Prostate gland (tissue), 2 donors: ENCODE results near the gene HSPB6. TPM values are rescaled to one million over a fixed set of nuclear protein-coding genes. Genes with fewer than 3 reads are reported as not detected.
A peak's percentile ranks its signal among the peaks of the same experiment; 100 is the strongest.

Experiments
- DNase-seq: peaks from one replicate; pipeline ENCODE4 v3.0.0-alpha.2; 2019; ENCODE audit warnings: low spot score
- H3K27ac ChIP-seq, 2 donors: fragments of 200-600 bp; sonication (generic); 2 replicates each; pipeline ENCODE4 v1.5.1; 2017 to 2019
- H3K27me3 ChIP-seq: fragments of 200-600 bp; sonication (generic); replicated peaks from 2 replicates; pipeline ENCODE4 v1.5.1; 2019; ENCODE audit not compliant: insufficient read depth
- H3K36me3 ChIP-seq, 2 donors: fragments of 200-600 bp; sonication (generic); 1 replicate in 1 of 2; 2 replicates in 1 of 2; pipeline versions ENCODE4 v1.5.1 to v1.8.1; 2017 to 2019
- H3K4me1 ChIP-seq: fragments of 200-600 bp; sonication (generic); replicated peaks from 2 replicates; pipeline ENCODE4 v1.5.1; 2019
- H3K4me3 ChIP-seq, 2 donors: fragments of 200-600 bp; sonication (generic); 2 replicates each; pipeline ENCODE4 v1.5.1; 2017 to 2019
- H3K9me3 ChIP-seq: fragments of 200-600 bp; sonication (generic); 2 replicates; pipeline ENCODE4 v1.5.1; 2017
- CTCF ChIP-seq, 4 experiments: fragments of 200-600 bp in 2 of 4; fragments of 450-650 bp in 2 of 4; sonication (generic) in 2 of 4; IDR thresholded peaks; 1 replicate in 3 of 4; 2 replicates in 1 of 4; pipeline ENCODE4 v1.5.1; 2016 to 2019; ENCODE audit warnings: antibody characterized with exemption in 4 of 4, mild to moderate bottlenecking in 2 of 4, moderate library complexity in 2 of 4
- POLR2A ChIP-seq: fragments of 450-650 bp; IDR thresholded peaks from one replicate; pipeline ENCODE4 v1.6.1; 2016; ENCODE audit warnings: antibody characterized with exemption, mild to moderate bottlenecking
- POLR2AphosphoS5 ChIP-seq: sonication (generic); formaldehyde crosslinking; IDR thresholded peaks from one replicate; pipeline ENCODE4 v1.6.1; 2017; ENCODE audit warnings: antibody characterized with exemption
- WGBS: methylation state at CpG from one replicate; pipeline ENCODE4 v1.1.5; 2018; 5-methylcytosine and 5-hydroxymethylcytosine counted together
- intact Hi-C: fragments of 100-400 bp; cut with DNase I; formaldehyde crosslinking; loops from one replicate; pipeline ENCODE4 v1.14.2; 2022
- total RNA-seq, 2 donors: library from RNA; depleted of rRNA; stranded (reverse); fragments of >200 nt; gene quantifications; one replicate each; pipeline ENCODE4 v1.1.0, GENCODE V29; 2016

The HSPB6 gene
- total RNA-seq, 2 donors from 2014 or later = 32.2 to 78.5 TPM

DNA sequence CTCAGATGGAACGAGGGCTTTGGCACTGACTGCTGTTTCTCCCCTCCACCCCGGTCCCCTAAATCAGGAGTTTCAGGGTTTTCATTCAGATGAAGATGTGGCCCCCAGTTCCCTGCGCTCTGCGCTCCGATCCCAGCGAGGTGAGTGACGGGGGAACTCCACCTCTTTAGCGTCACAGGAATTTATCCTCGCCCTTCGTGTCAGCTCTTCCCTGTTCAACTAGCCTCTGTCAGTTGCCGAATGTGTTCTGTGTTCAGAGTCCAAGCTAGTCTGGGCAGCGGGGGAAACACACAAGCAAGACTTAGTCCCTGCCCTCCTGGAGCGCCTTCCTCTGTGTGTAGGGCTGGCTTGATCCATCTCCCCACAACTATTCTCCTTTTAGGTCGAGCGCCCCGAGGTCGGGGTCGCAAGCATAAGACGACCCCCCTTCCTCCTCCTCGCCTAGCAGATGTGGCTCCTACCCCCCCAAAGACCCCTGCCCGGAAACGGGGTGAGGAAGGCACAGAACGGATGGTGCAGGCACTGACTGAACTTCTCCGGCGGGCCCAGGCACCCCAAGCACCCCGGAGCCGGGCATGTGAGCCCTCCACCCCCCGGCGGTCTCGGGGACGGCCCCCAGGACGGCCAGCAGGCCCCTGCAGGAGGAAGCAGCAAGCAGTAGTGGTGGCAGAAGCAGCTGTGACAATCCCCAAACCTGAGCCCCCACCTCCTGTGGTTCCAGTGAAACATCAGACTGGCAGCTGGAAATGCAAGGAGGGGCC lies 37.2 kb downstream of the HSPB6 start:
- H3K9me3 ChIP-seq = no peaks in the 10 kb centered on the region
- intact Hi-C loops = loop anchor here (10.0 kb wide), 1 partner anchor 365 kb away; the partner anchor contains the start of gene FFAR3
- peaks cover 15% of the 10 kb centered on the region for H3K4me1 ChIP-seq
- H3K27me3 ChIP-seq = no peaks in the 10 kb centered on the region
- no peak for TF ChIP-seq POLR2AphosphoS5
- no peak for TF ChIP-seq POLR2A
- no peak for TF ChIP-seq CTCF (IDR thresholded peaks at IDR 0.05)
- peak overlapping the region in 1 of 2 donors; percentile 93 for H3K4me3 ChIP-seq
- H3K36me3 ChIP-seq = peaks cover 20 to 29% of the 10 kb centered on the region in 2 donors
- no peak for DNase-seq
- H3K27ac ChIP-seq = peak overlapping the region in 1 of 2 donors; percentile 91
- 86% methylated on average over 32 of the region's 32 CpGs for WGBS

- H3K27ac ChIP-seq = peak overlapping the region; percentile 78 to 91
- WGBS = 2% methylated on average over 35 of the region's 42 CpGs
- H3K36me3 ChIP-seq = peaks cover 10 to 19% of the 10 kb centered on the region in 2 donors
- no peak for TF ChIP-seq POLR2AphosphoS5
- TF ChIP-seq CTCF (IDR thresholded peaks at IDR 0.05) = no peak
- H3K4me1 ChIP-seq = peaks cover 15% of the 10 kb centered on the region
- H3K4me3 ChIP-seq = peak overlapping the region; percentile 91 to 93
- intact Hi-C loops = loop anchor here (10.0 kb wide), 1 partner anchor 364 kb away; the partner anchor contains the start of gene FFAR3
- no peak for DNase-seq
- no peaks in the 10 kb centered on the region for H3K9me3 ChIP-seq
- no peaks in the 10 kb centered on the region for H3K27me3 ChIP-seq
These were observed 38.3 kb downstream of the HSPB6 start for GRCh38 chr19:35718345-35719041.

GRCh38 chr19:35717665-35718344 lies 39.0 kb downstream of the HSPB6 start, which contains the start of gene KMT2B:
Gene KMT2B (plus strand): TSS chr19:35718003. CDS start chr19:35718019, 16 bp downstream.
- no peak for DNase-seq
- under 1% methylated on average over 48 of the region's 109 CpGs for WGBS
- Histone ChIP-seq H3K9me3 (no peaks in the 10 kb centered on the region), H3K4me3 (peak within 1 kb of the TSS; percentile 91 to 93), H3K27ac (peak within 1 kb of the TSS; percentile 78 to 91), H3K36me3 (peaks cover 5 to 12% of the 10 kb centered on the region in 2 donors), H3K27me3 (no peaks in the 10 kb centered on the region), H3K4me1 (peaks cover 15% of the 10 kb centered on the region)
- TF ChIP-seq POLR2A (no peak), CTCF (IDR thresholded peaks at IDR 0.05) (peak in 1 of 4 experiments; percentile 19)
- intact Hi-C loops = loop anchor here (1.0 to 10.0 kb wide), 3 partner anchors 24 to 363 kb away; partner anchors contain the start of gene FFAR3

DNA sequence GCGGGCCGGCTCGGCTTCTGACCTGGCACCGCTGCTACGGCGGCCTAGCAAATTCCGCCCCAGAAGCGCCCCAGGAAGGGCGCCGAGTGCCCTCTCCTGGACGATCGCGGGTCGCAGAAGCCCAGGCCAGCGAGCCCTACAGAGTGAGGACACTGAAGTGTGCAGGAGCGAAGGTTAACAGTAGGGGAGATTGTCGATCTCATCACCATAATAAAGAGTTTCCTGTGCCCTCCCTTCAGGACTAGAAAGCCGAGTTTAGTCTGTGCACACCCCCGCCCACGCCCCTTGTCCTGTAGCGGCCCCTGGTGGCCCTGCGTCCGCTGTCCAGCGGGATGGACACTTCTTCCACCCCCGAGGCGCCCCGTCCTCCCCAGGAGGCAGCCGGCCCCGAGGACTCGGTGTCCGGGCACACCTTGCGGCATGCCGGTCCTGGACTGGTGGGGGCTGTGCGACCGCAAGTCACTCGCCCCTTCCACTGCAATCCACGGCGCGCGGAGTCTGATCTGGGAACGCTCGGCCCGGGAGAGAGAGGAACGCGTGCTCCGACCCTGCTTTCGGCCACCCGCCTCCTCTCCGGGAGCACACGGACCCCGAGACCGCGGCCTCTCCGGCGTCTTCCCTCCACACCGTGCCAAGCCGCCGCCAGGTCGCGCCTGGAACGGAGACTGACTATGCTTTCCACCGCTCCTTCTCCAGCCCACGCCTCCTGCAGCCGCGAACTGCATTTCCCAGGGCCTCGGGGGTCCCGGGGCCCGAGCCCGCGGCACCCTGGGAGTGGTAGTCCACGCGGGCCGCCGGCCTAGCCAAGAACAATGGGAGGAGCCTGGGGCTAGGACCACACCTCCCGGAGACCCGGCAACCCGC lies 39.8 kb downstream of the HSPB6 start:
- peak overlapping the region; percentile 91 to 93 for H3K4me3 ChIP-seq
- DNase-seq = peak; percentile 95
- peak overlapping the region; percentile 69 to 91 for H3K27ac ChIP-seq
- TF ChIP-seq POLR2AphosphoS5 (peak; percentile 77), CTCF (IDR thresholded peaks at IDR 0.05) (peak; percentile 76 to 96 (median 90)), POLR2A (peak; percentile 22)
- peaks cover 0 to 5% of the 10 kb centered on the region in 2 donors for H3K36me3 ChIP-seq
- H3K9me3 ChIP-seq = no peaks in the 10 kb centered on the region
- no peaks in the 10 kb centered on the region for H3K27me3 ChIP-seq
- intact Hi-C loops = loop anchor here (1.0 to 10.0 kb wide), 3 partner anchors 23 to 362 kb away; partner anchors contain the start of gene FFAR3
- under 1% methylated on average over 61 of the region's 77 CpGs for WGBS
- H3K4me1 ChIP-seq = peaks cover 15% of the 10 kb centered on the region
